ENCODE results near the gene ITFG2. TPM values are rescaled to one million over a fixed set of nuclear protein-coding genes. Genes with fewer than 3 reads are reported as not detected.
"Not testable (repeated sequence)": the region's sequence is repeated elsewhere in the genome, so short reads cannot be mapped to it uniquely, and the experiment has no call there.

The ITFG2 gene
- total and polyA plus RNA-seq, 8 donors = 29.0 to 77.9 (median 68.5) TPM

- Histone ChIP-seq H3K27me3 (no peaks in the 10 kb centered on the region), H3K27ac (no peak overlapping the region), H3K36me3 (no peaks in the 10 kb centered on the region), H3K4me1 (no peaks in the 10 kb centered on the region), H3K4me3 (no peak overlapping the region), H3K9me3 (no peaks in the 10 kb centered on the region)
- ATAC-seq (no peak), DNase-seq (no peak)
- intact Hi-C loops (cut with DNase I) = no loop called here
- no peak for TF ChIP-seq CTCF (IDR thresholded peaks at IDR 0.05)
Measured at GRCh38 chr12:2768224-2768961, 44.1 kb upstream of the ITFG2 start.

GRCh38 chr12:2769866-2770533 lies 42.5 kb upstream of the ITFG2 start:
- Histone ChIP-seq H3K36me3 (no peaks in the 10 kb centered on the region), H3K27me3 (no peaks in the 10 kb centered on the region), H3K27ac (no peak overlapping the region), H3K4me1 (no peaks in the 10 kb centered on the region), H3K9me3 (no peaks in the 10 kb centered on the region), H3K4me3 (no peak overlapping the region)
- intact Hi-C loops (cut with DNase I) = no loop called here
- no peak for DNase-seq
- no peak for TF ChIP-seq CTCF (IDR thresholded peaks at IDR 0.05)
- no peak for ATAC-seq

GRCh38 chr12:2770544-2770943 lies 41.9 kb upstream of the ITFG2 start:
- H3K27ac ChIP-seq; H3K9me3 ChIP-seq; H3K4me1 ChIP-seq; H3K4me3 ChIP-seq; H3K36me3 ChIP-seq; intact Hi-C loops (cut with DNase I); DNase-seq; ATAC-seq; H3K27me3 ChIP-seq: not testable (repeated sequence)

GRCh38 chr12:2772370-2772769 lies 40.1 kb upstream of the ITFG2 start:
- H3K4me1 ChIP-seq = no peaks in the 10 kb centered on the region
- TF ChIP-seq CTCF (IDR thresholded peaks at IDR 0.05) = no peak
- no peak overlapping the region for H3K4me3 ChIP-seq
- DNase-seq = no peak
- no peak overlapping the region for H3K27ac ChIP-seq
- H3K36me3 ChIP-seq = no peaks in the 10 kb centered on the region
- intact Hi-C loops (cut with DNase I) = no loop called here
- no peak for ATAC-seq
- no peaks in the 10 kb centered on the region for H3K9me3 ChIP-seq
- H3K27me3 ChIP-seq = no peaks in the 10 kb centered on the region

- Histone ChIP-seq H3K27me3 (no peaks in the 10 kb centered on the region), H3K4me1 (no peaks in the 10 kb centered on the region), H3K4me3 (no peak overlapping the region), H3K36me3 (no peaks in the 10 kb centered on the region), H3K27ac (no peak overlapping the region), H3K9me3 (no peaks in the 10 kb centered on the region)
- no peak for ATAC-seq
- DNase-seq = no peak
- TF ChIP-seq CTCF (IDR thresholded peaks at IDR 0.05) = no peak
- intact Hi-C loops (cut with DNase I) = no loop called here
Measured at GRCh38 chr12:2773199-2773875, 39.1 kb upstream of the ITFG2 start.

All from left lung (tissue), 10 donors.